Loucy (cell line): ENCODE results near the gene UPK1A.

Experiments
- H2AFZ ChIP-seq: fragments of 200-600 bp; sonication (generic); 2 replicates; pipeline ENCODE4 v1.6.0; 2016; ENCODE audit warnings: antibody characterized with exemption, mild to moderate bottlenecking, low read length, moderate library complexity
- H3F3A ChIP-seq: fragments of 200-600 bp; 2 replicates; pipeline ENCODE4 v1.6.0; 2016; ENCODE audit warnings: antibody characterized with exemption, low read depth, mild to moderate bottlenecking
- H3K27me3 ChIP-seq: fragments of 200-600 bp; sonication (generic); 2 replicates; pipeline ENCODE4 v1.6.1; 2014; ENCODE audit warnings: low read length, mild to moderate bottlenecking; ENCODE audit not compliant: insufficient read depth, poor library complexity, severe bottlenecking
- H3K36me3 ChIP-seq: fragments of 200-600 bp; sonication (generic); 2 replicates; pipeline ENCODE4 v1.6.1; 2016; ENCODE audit warnings: low read length; ENCODE audit not compliant: insufficient read depth
- H3K4me1 ChIP-seq: fragments of 200-600 bp; sonication (generic); 2 replicates; pipeline ENCODE4 v1.5.1; 2014; ENCODE audit warnings: low read length, mild to moderate bottlenecking; ENCODE audit not compliant: insufficient read depth, poor library complexity, severe bottlenecking
- H3K4me2 ChIP-seq: fragments of 200-600 bp; sonication (generic); 2 replicates; pipeline ENCODE4 v1.6.0; 2014; ENCODE audit warnings: antibody characterized with exemption, low read length, low read depth, mild to moderate bottlenecking; ENCODE audit not compliant: poor library complexity, severe bottlenecking
- H3K4me3 ChIP-seq: fragments of 200-600 bp; sonication (generic); 2 replicates; pipeline ENCODE4 v1.5.1; 2014; ENCODE audit warnings: low read length, mild to moderate bottlenecking, mixed read lengths; ENCODE audit not compliant: poor library complexity, severe bottlenecking
- H3K79me2 ChIP-seq: fragments of 200-600 bp; sonication (generic); 2 replicates; pipeline ENCODE4 v1.6.1; 2014; ENCODE audit warnings: low read length; ENCODE audit not compliant: insufficient read depth
- H3K9ac ChIP-seq: fragments of 200-600 bp; sonication (generic); 2 replicates; pipeline ENCODE4 v1.6.0; 2014; ENCODE audit warnings: mild to moderate bottlenecking, low read depth, low read length, moderate library complexity; ENCODE audit not compliant: poor library complexity, severe bottlenecking
- H3K9me2 ChIP-seq: fragments of 200-600 bp; sonication (generic); replicated peaks from 2 replicates; pipeline ENCODE4 v1.6.1; 2016; ENCODE audit warnings: low read depth, low read length, mixed read lengths
- H3K9me3 ChIP-seq: fragments of 200-600 bp; sonication (generic); 2 replicates; pipeline ENCODE4 v1.6.1; 2014; ENCODE audit warnings: mild to moderate bottlenecking, antibody characterized with exemption, low read length, low read depth; ENCODE audit not compliant: insufficient read depth
- H4K20me1 ChIP-seq: fragments of 200-600 bp; sonication (generic); 2 replicates; pipeline ENCODE4 v1.6.0; 2014; ENCODE audit warnings: antibody characterized with exemption, low read length, mild to moderate bottlenecking; ENCODE audit not compliant: insufficient read depth, poor library complexity, severe bottlenecking
- EZH2phosphoT487 ChIP-seq: fragments of 200-600 bp; IDR thresholded peaks from 2 replicates; pipeline ENCODE4 v1.6.1; 2018; ENCODE audit warnings: antibody characterized with exemption, mild to moderate bottlenecking, moderate library complexity, borderline replicate concordance
- TF ChIP-seq, protein P1 (sequence below): fragments of 200-600 bp; sonication (generic); conservative IDR thresholded peaks from 2 replicates; pipeline ENCODE4 v1.5.1; 2014; ENCODE audit warnings: mild to moderate bottlenecking, antibody characterized with exemption, low read length

Gene UPK1A

GRCh38 chr19:35665604-35666003 is 713 bp upstream of the UPK1A start:
- Histone ChIP-seq H3K9me3 (no peaks in the 10 kb centered on the region), H3K4me1 (no peaks in the 10 kb centered on the region), H3K4me2 (no peak overlapping the region), H4K20me1 (no peaks in the 10 kb centered on the region), H3K36me3 (no peaks in the 10 kb centered on the region), H3K79me2 (no peaks in the 10 kb centered on the region), H3F3A (no peaks in the 10 kb centered on the region), H3K9me2 (no peaks in the 10 kb centered on the region), H2AFZ (no peak overlapping the region), H3K9ac (no peak overlapping the region), H3K27me3 (no peaks in the 10 kb centered on the region), H3K4me3 (no peak overlapping the region)
- TF ChIP-seq, protein P1, sequence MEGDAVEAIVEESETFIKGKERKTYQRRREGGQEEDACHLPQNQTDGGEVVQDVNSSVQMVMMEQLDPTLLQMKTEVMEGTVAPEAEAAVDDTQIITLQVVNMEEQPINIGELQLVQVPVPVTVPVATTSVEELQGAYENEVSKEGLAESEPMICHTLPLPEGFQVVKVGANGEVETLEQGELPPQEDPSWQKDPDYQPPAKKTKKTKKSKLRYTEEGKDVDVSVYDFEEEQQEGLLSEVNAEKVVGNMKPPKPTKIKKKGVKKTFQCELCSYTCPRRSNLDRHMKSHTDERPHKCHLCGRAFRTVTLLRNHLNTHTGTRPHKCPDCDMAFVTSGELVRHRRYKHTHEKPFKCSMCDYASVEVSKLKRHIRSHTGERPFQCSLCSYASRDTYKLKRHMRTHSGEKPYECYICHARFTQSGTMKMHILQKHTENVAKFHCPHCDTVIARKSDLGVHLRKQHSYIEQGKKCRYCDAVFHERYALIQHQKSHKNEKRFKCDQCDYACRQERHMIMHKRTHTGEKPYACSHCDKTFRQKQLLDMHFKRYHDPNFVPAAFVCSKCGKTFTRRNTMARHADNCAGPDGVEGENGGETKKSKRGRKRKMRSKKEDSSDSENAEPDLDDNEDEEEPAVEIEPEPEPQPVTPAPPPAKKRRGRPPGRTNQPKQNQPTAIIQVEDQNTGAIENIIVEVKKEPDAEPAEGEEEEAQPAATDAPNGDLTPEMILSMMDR: no peak
- no peak for TF ChIP-seq EZH2phosphoT487

- Histone ChIP-seq H3K4me1 (no peaks in the 10 kb centered on the region), H4K20me1 (no peaks in the 10 kb centered on the region), H2AFZ (no peak overlapping the region), H3K79me2 (no peaks in the 10 kb centered on the region), H3K9me3 (no peaks in the 10 kb centered on the region), H3K36me3 (no peaks in the 10 kb centered on the region), H3K9me2 (no peaks in the 10 kb centered on the region), H3K4me2 (no peak overlapping the region), H3K4me3 (no peak overlapping the region), H3F3A (no peaks in the 10 kb centered on the region), H3K27me3 (no peaks in the 10 kb centered on the region), H3K9ac (no peak overlapping the region)
- TF ChIP-seq, protein P1: no peak
- TF ChIP-seq EZH2phosphoT487: no peak
Measured at GRCh38 chr19:35669566-35669965, 3.2 kb downstream of the UPK1A start.

DNA sequence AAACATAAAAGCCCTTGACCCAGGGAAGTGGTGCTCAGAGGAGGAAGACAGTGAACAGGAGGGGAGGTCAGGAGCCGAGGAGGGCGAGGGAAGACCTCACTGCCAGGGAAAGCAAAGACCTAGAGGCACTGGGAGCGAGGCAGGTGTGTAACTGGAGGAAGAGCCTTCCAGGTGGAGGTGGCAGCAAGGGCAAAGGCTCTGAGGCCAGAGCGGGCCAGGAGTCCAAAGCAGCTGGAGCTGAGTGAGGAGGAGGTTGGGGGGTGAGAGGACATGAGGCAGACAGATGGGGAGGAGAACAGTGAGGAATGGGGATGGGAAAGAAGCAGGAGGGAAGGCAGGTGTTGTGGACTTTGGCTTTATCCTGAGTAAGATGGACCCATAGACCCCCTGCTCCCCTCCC is 3.7 kb downstream of the UPK1A start:
- Histone ChIP-seq H3K79me2 (no peaks in the 10 kb centered on the region), H3K9ac (no peak overlapping the region), H3K4me3 (no peak overlapping the region), H3K9me2 (no peaks in the 10 kb centered on the region), H3K36me3 (no peaks in the 10 kb centered on the region), H4K20me1 (no peaks in the 10 kb centered on the region), H3K4me1 (no peaks in the 10 kb centered on the region), H3K9me3 (no peaks in the 10 kb centered on the region), H2AFZ (no peak overlapping the region), H3K4me2 (no peak overlapping the region), H3F3A (no peaks in the 10 kb centered on the region), H3K27me3 (no peaks in the 10 kb centered on the region)
- TF ChIP-seq EZH2phosphoT487: no peak
- TF ChIP-seq, protein P1: no peak
